HG03457 (cell line): Measurements from ENCODE around the gene TMC6.
"Not testable (repeated sequence)": the region's sequence is repeated elsewhere in the genome, so short reads cannot be mapped to it uniquely, and the experiment has no call there.

ENCODE experiments used
- ATAC-seq: cut with Tn5 transposase; IDR thresholded peaks from one replicate; pipeline ENCODE4 v1.9.1; 2021; ENCODE audit warnings: moderate number of reproducible peaks; ENCODE audit not compliant: unreplicated experiment

The TMC6 gene

GRCh38 chr17:78124081-78124835 is 4.3 kb downstream of the TMC6 start:
- no peak for ATAC-seq

- no peak for ATAC-seq
These were observed 5.2 kb downstream of the TMC6 start for GRCh38 chr17:78123258-78123929.

GRCh38 chr17:78122931-78123249 is 5.7 kb downstream of the TMC6 start:
- ATAC-seq: no peak

GRCh38 chr17:78122216-78122930 is 6.2 kb downstream of the TMC6 start:
- no peak for ATAC-seq

- ATAC-seq: no peak
These were observed 6.7 kb downstream of the TMC6 start for GRCh38 chr17:78121801-78122215.

GRCh38 chr17:78120971-78121800 is 7.4 kb downstream of the TMC6 start:
- ATAC-seq: no peak

- ATAC-seq: no peak
These were observed 8.0 kb downstream of the TMC6 start for GRCh38 chr17:78120537-78120936.

- ATAC-seq: no peak
These were observed 9.7 kb downstream of the TMC6 start for GRCh38 chr17:78118801-78119241.

GRCh38 chr17:78117027-78117981 is 11.3 kb downstream of the TMC6 start:
- ATAC-seq: no peak

GRCh38 chr17:78116411-78116810 is 12.1 kb downstream of the TMC6 start:
- ATAC-seq: no peak

GRCh38 chr17:78115803-78116202 is 12.8 kb downstream of the TMC6 start:
- ATAC-seq: not testable (repeated sequence)

GRCh38 chr17:78114831-78115723 is 13.5 kb downstream of the TMC6 start:
- no peak for ATAC-seq

GRCh38 chr17:78113804-78114785 is 14.5 kb downstream of the TMC6 start:
- ATAC-seq: no peak

GRCh38 chr17:78112518-78113471 is 15.8 kb downstream of the TMC6 start:
- ATAC-seq: no peak

- ATAC-seq: no peak
These were observed 16.6 kb downstream of the TMC6 start for GRCh38 chr17:78111727-78112517.
